ENCODE data around the gene RNF227. TPM values are rescaled to one million over a fixed set of nuclear protein-coding genes. Genes with fewer than 3 reads are reported as not detected.

Gene RNF227
- total and polyA plus RNA-seq, 10 of the 15 experiments (the other 5 are each of a cell fraction or from before 2014, with no cell fraction given) = 0.49 to 5.0 (median 1.3) TPM

- TF ChIP-seq ATF2 (IDR thresholded peaks at IDR 0.05; ENCODE audit: low read length) (0 out of 2 replicates have a peak, but pooled peaks have one; percentile 37), CREB1 (IDR thresholded peaks at IDR 0.05; ENCODE audit: low read depth) (no peak), TBL1XR1 (IDR thresholded peaks at IDR 0.05; ENCODE audit: low read depth, low read length) (no peak), LARP7 (IDR thresholded peaks at IDR 0.05) (no peak), YY1 (IDR thresholded peaks at IDR 0.05; ENCODE audit: low read depth, low read length) (peak; percentile 56; the same call in 1 of the 2 replicates), ATF3 (IDR thresholded peaks at IDR 0.05; ENCODE audit: borderline replicate concordance, extremely low read depth, low read depth, low read length) (0 out of 2 replicates have a peak, but pooled peaks have one; percentile 19)
These were observed 3.1 kb downstream of the RNF227 start (continued) for GRCh38 chr17:7912927-7913524.

- Histone ChIP-seq H3K4me3 (no peak overlapping the region), H3K4me2 (ENCODE audit: control insufficient read depth, insufficient read depth) (no peak overlapping the region), H3K4me1 (ENCODE audit: control insufficient read depth, insufficient read depth, low read length) (peaks cover 7% of the 10 kb centered on the region), H3K79me2 (ENCODE audit: control insufficient read depth, insufficient read depth, low read length) (no peaks in the 10 kb centered on the region), H3K9ac (ENCODE audit: control insufficient read depth, insufficient read depth, low read length) (no peak overlapping the region), H3K27me3 (replicated peaks in 1 of 2; ENCODE audit: control insufficient read depth in 2 of 2, insufficient read depth in 2 of 2, low read length in 1 of 2) (no peaks in the 10 kb centered on the region), H4K20me1 (ENCODE audit: control insufficient read depth, insufficient read depth) (no peaks in the 10 kb centered on the region), H3K36me3 (ENCODE audit: control insufficient read depth in 2 of 2, insufficient read depth in 2 of 2, low read length in 1 of 2) (peaks cover 16 to 22% of the 10 kb centered on the region in 2 experiments), H3K27ac (ENCODE audit: control insufficient read depth, insufficient read depth) (no peak overlapping the region), H3K9me3 (replicated peaks; ENCODE audit: control insufficient read depth, insufficient read depth, low read length) (no peaks in the 10 kb centered on the region), H2AFZ (ENCODE audit: control insufficient read depth, low read depth, low read length) (no peak overlapping the region)
- in situ Hi-C loops (cut with MboI) (loop anchor here (5.0 kb wide), 2 partner anchors 76 to 131 kb away; no protein-coding TSS in a partner anchor), intact Hi-C loops (cut with micrococcal nuclease; ENCODE audit: unreplicated experiment) (no loop called here)
- no peak for DNase-seq (ENCODE audit: low read depth, low spot score)
- POLR2A ChIA-PET = interaction anchor here (0.5 kb wide), 1 partner anchor 190 kb away, joined by 3 read pairs; no protein-coding TSS in a partner anchor
- CTCF ChIA-PET = interaction anchor here (1.1 to 8.2 kb wide), 7 partner anchors 42 to 168 kb away, joined by 3 to 79 read pairs (median 7); no protein-coding TSS in a partner anchor
- FAIRE-seq = no peak
- BruUV-seq (replicated peaks) = no TSS peak
- no peak for ATAC-seq
- SMC1A ChIA-PET (ENCODE audit: uncharacterized antibody, unreplicated experiment) = interaction anchor here (2.9 to 3.1 kb wide), 2 partner anchors 72 to 78 kb away, joined by 9 to 39 read pairs; no protein-coding TSS in a partner anchor
- RAD21 ChIA-PET (ENCODE audit: unreplicated experiment) = interaction anchor here (6.4 kb wide), 1 partner anchor 79 kb away, joined by 75 read pairs; no protein-coding TSS in a partner anchor
- WGBS (ENCODE audit: insufficient coverage, insufficient replicate concordance, low lambda C conversion rate, missing lambda C conversion rate) = 46% methylated on average over 9 of the region's 9 CpGs
- no peak for TF ChIP-seq NR2F1 (conservative IDR thresholded peaks at IDR 0.05)
- TF ChIP-seq RBBP5 (conservative IDR thresholded peaks at IDR 0.05) = no peak
- no peak for TF ChIP-seq CTCF (IDR thresholded peaks at IDR 0.05 in 2 of 3, conservative IDR thresholded peaks at IDR 0.05 in 1 of 3; ENCODE audit: control insufficient read depth in 2 of 3, extremely low read depth in 1 of 3, insufficient read depth in 1 of 3, low read depth in 3 of 3, low read length in 3 of 3)
- TF ChIP-seq RAD51 (IDR thresholded peaks at IDR 0.05) = no peak
- no peak for TF ChIP-seq RELA (IDR thresholded peaks at IDR 0.05; ENCODE audit: borderline replicate concordance, partially characterized antibody)
- TF ChIP-seq TAF1 (IDR thresholded peaks at IDR 0.05; ENCODE audit: borderline replicate concordance, low read depth, low read length) = no peak
- no peak for TF ChIP-seq CREB1 (IDR thresholded peaks at IDR 0.05; ENCODE audit: low read depth)
- no peak for TF ChIP-seq IRF5 (IDR thresholded peaks at IDR 0.05; ENCODE audit: borderline replicate concordance)
- no peak for TF ChIP-seq CREM (IDR thresholded peaks at IDR 0.05; ENCODE audit: low read depth)
- no peak for TF ChIP-seq SMAD1 (IDR thresholded peaks at IDR 0.05; ENCODE audit: low read depth, partially characterized antibody)
These were observed 5.0 kb downstream of the RNF227 start for GRCh38 chr17:7911116-7911515.

All from GM12878 (cell line).